ENCODE results near the gene TMEM120B. TPM values are rescaled to one million over a fixed set of nuclear protein-coding genes. Genes with fewer than 3 reads are reported as not detected.
A peak's percentile ranks its signal among the peaks of the same experiment; 100 is the strongest.
"Not testable (repeated sequence)": the region's sequence is repeated elsewhere in the genome, so short reads cannot be mapped to it uniquely, and the experiment has no call there.

Gene TMEM120B
- total RNA-seq (10 to 100 TPM; 13.9 to 17.7 TPM), polyA plus RNA-seq (ENCODE audit: insufficient read length in 6 of 6) (10 to 100 TPM in 3 of 6 donors, 1 to 10 TPM in 3; 8.5 to 14.1 (median 10.4) TPM)
- long read RNA-seq, donor 1, partial matches to known transcripts: 0 of 11 reads
- long read RNA-seq, donor 1, other reads (novel, unspliced or antisense): 11 of 11 reads
- long read RNA-seq, donor 2, partial matches to known transcripts: 0 of 6 reads
- long read RNA-seq, donor 2, other reads (novel, unspliced or antisense): 6 of 6 reads
- long read RNA-seq, donor 3, partial matches to known transcripts: 0 of 10 reads
- long read RNA-seq, donor 3, other reads (novel, unspliced or antisense): 10 of 10 reads
- long read RNA-seq, donor 4, full-length matches to known transcripts: 1 of 4 reads
- long read RNA-seq, donor 4, partial matches to known transcripts: 1 of 4 reads
- long read RNA-seq, donor 4, other reads (novel, unspliced or antisense): 2 of 4 reads
- long read RNA-seq, donor 5: 0 reads
- long read RNA-seq, donor 6, full-length matches to known transcripts: 1 of 1 reads
- long read RNA-seq, donor 6, partial matches to known transcripts: 0 of 1 reads
- long read RNA-seq, donor 6, other reads (novel, unspliced or antisense): 0 of 1 reads
- long read RNA-seq, donor 7: 0 reads
- long read RNA-seq, donor 8, full-length matches to known transcripts: 1 of 1 reads
- long read RNA-seq, donor 8, partial matches to known transcripts: 0 of 1 reads
- long read RNA-seq, donor 8, other reads (novel, unspliced or antisense): 0 of 1 reads
- long read RNA-seq, donor 9: 0 reads
- long read RNA-seq, donor 10, full-length matches to known transcripts: 2 of 5 reads
- long read RNA-seq, donor 10, partial matches to known transcripts: 3 of 5 reads
- long read RNA-seq, donor 10, other reads (novel, unspliced or antisense): 0 of 5 reads
- long read RNA-seq, donor 11, full-length matches to known transcripts: 2 of 2 reads
- long read RNA-seq, donor 11, partial matches to known transcripts: 0 of 2 reads
- long read RNA-seq, donor 11, other reads (novel, unspliced or antisense): 0 of 2 reads
- long read RNA-seq, donor 12, partial matches to known transcripts: 0 of 15 reads
- long read RNA-seq, donor 12, other reads (novel, unspliced or antisense): 15 of 15 reads

GRCh38 chr12:121712461-121713256 lies at the start of gene TMEM120B:
Gene TMEM120B (plus strand): TSS chr12:121712752. CDS start chr12:121712896, 144 bp downstream.
- H3K4me3 ChIP-seq: peak within 1 kb of the TSS; percentile 88 to 89
- TF ChIP-seq CTCF (IDR thresholded peaks at IDR 0.05): no peak
- peak within 1 kb of the TSS; percentile 89 for H3K27ac ChIP-seq
- intact Hi-C loops (cut with DNase I): no loop called here
- H3K9me3 ChIP-seq: no peaks in the 10 kb centered on the region
- H3K36me3 ChIP-seq: no peaks in the 10 kb centered on the region
- H3K4me1 ChIP-seq: peaks cover 8 to 29% of the 10 kb centered on the region in 2 donors
- peak; percentile 86 to 96 (median 86) for DNase-seq
- peak; percentile 89 for ATAC-seq
- H3K27me3 ChIP-seq: no peaks in the 10 kb centered on the region

DNA sequence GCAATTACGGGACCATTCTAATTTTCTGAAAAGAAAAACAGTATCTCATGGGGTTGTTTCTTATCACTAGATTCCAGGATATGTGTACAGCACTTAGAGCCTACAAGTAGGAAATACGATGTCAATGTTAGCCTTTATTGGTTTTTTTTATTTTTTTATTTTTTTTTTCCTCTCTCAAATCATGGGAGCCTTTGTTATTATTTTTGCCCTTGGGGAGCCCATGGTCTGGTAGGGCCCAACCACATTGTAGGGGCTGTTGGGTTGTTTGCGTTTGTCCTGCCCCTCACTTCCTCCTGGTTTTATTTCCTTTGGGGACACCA lies 49.0 kb upstream of the TMEM120B start:
- Histone ChIP-seq H3K9me3 (no peaks in the 10 kb centered on the region), H3K27me3 (no peaks in the 10 kb centered on the region), H3K4me1 (peaks cover 0 to 26% of the 10 kb centered on the region in 2 donors), H3K36me3 (no peaks in the 10 kb centered on the region), H3K4me3 (peak overlapping the region in 1 of 2 donors; percentile 45), H3K27ac (peak overlapping the region in 1 of 2 donors; percentile 86)
- no peak for TF ChIP-seq CTCF (IDR thresholded peaks at IDR 0.05)
- ATAC-seq (no peak), DNase-seq (no peak)
- intact Hi-C loops (cut with DNase I): no loop called here

DNA sequence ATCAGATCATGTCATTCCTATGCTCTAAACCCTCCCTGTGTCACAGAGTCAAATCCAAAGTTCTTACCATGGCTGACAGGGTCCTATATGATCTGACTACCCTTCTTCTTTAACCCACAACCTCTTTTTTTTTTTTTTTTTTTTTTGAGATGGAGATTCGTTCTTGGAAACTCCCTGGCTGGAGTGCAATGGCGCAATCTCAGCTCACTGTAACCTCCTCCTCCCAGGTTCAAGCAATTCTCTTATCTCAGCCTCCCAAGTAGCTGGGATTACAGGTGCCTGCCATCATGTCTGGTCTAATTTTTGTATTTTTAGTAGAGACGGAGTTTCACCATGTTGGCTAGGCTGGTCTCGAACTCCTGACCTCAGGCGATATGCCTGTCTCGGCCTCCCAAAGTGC lies 45.7 kb upstream of the TMEM120B start:
- H3K36me3 ChIP-seq; ATAC-seq; H3K4me3 ChIP-seq; intact Hi-C loops (cut with DNase I); DNase-seq; H3K27ac ChIP-seq; H3K27me3 ChIP-seq; H3K9me3 ChIP-seq: not testable (repeated sequence)
- peaks cover under 1 to 11% of the 10 kb centered on the region in 2 donors for H3K4me1 ChIP-seq

GRCh38 chr12:121668750-121669520 lies 43.6 kb upstream of the TMEM120B start:
- intact Hi-C loops (cut with DNase I): no loop called here
- H3K27ac ChIP-seq: no peak overlapping the region
- peak; percentile 33 to 60 for TF ChIP-seq CTCF (IDR thresholded peaks at IDR 0.05)
- H3K4me3 ChIP-seq: no peak overlapping the region
- no peaks in the 10 kb centered on the region for H3K9me3 ChIP-seq
- no peak for ATAC-seq
- H3K27me3 ChIP-seq: no peaks in the 10 kb centered on the region
- H3K4me1 ChIP-seq: peaks cover 7 to 29% of the 10 kb centered on the region in 2 donors
- DNase-seq: peak in 1 of 4 donors; percentile 65
- H3K36me3 ChIP-seq: no peaks in the 10 kb centered on the region
